ENCODE measurements around the gene BAG3.
A peak's percentile ranks its signal among the peaks of the same experiment; 100 is the strongest.

The BAG3 gene

GRCh38 chr10:119666709-119667004 is 15.5 kb downstream of the BAG3 start:
- no peak for TF ChIP-seq POLR2AphosphoS5 (IDR thresholded peaks at IDR 0.05; ENCODE audit: low read depth, low read length)
- no peak for TF ChIP-seq FOXP2 (optimal IDR thresholded peaks at IDR 0.05; ENCODE audit: borderline replicate concordance, extremely low read depth, extremely low read length, insufficient read depth)
- TF ChIP-seq TAF1 (IDR thresholded peaks at IDR 0.05; ENCODE audit: borderline replicate concordance, insufficient read depth, low read length), result no peak
- TF ChIP-seq SIN3A (IDR thresholded peaks at IDR 0.05; ENCODE audit: borderline replicate concordance, insufficient read depth, low read length), result no peak
- TF ChIP-seq REST (IDR thresholded peaks at IDR 0.05; ENCODE audit: insufficient read depth in 1 of 2, low read depth in 2 of 2, low read length in 2 of 2), result no peak

GRCh38 chr10:119667562-119668328 is 16.6 kb downstream of the BAG3 start:
- TF ChIP-seq TAF1 (IDR thresholded peaks at IDR 0.05; ENCODE audit: borderline replicate concordance, insufficient read depth, low read length), result no peak
- peak; percentile 12 for TF ChIP-seq FOXP2 (optimal IDR thresholded peaks at IDR 0.05; ENCODE audit: borderline replicate concordance, extremely low read depth, extremely low read length, insufficient read depth)

- TF ChIP-seq REST (IDR thresholded peaks at IDR 0.05; ENCODE audit: insufficient read depth in 1 of 2, low read depth in 2 of 2, low read length in 2 of 2), result no peak
- TF ChIP-seq FOXP2 (optimal IDR thresholded peaks at IDR 0.05; ENCODE audit: borderline replicate concordance, extremely low read depth, extremely low read length, insufficient read depth), result no peak
- no peak for TF ChIP-seq TAF1 (IDR thresholded peaks at IDR 0.05; ENCODE audit: borderline replicate concordance, insufficient read depth, low read length)
- no peak for TF ChIP-seq SIN3A (IDR thresholded peaks at IDR 0.05; ENCODE audit: borderline replicate concordance, insufficient read depth, low read length)
- no peak for TF ChIP-seq POLR2AphosphoS5 (IDR thresholded peaks at IDR 0.05; ENCODE audit: low read depth, low read length)
These were observed 17.3 kb downstream of the BAG3 start for GRCh38 chr10:119668461-119668860.

- TF ChIP-seq REST (IDR thresholded peaks at IDR 0.05; ENCODE audit: insufficient read depth in 1 of 2, low read depth in 2 of 2, low read length in 2 of 2) (no peak), SIN3A (IDR thresholded peaks at IDR 0.05; ENCODE audit: borderline replicate concordance, insufficient read depth, low read length) (no peak), TAF1 (IDR thresholded peaks at IDR 0.05; ENCODE audit: borderline replicate concordance, insufficient read depth, low read length) (no peak), FOXP2 (optimal IDR thresholded peaks at IDR 0.05; ENCODE audit: borderline replicate concordance, extremely low read depth, extremely low read length, insufficient read depth) (no peak), POLR2AphosphoS5 (IDR thresholded peaks at IDR 0.05; ENCODE audit: low read depth, low read length) (no peak)
These were observed 18.2 kb downstream of the BAG3 start for GRCh38 chr10:119669331-119669730.

GRCh38 chr10:119669975-119670640 is 18.9 kb downstream of the BAG3 start:
- TF ChIP-seq POLR2AphosphoS5 (IDR thresholded peaks at IDR 0.05; ENCODE audit: low read depth, low read length) (no peak), TAF1 (IDR thresholded peaks at IDR 0.05; ENCODE audit: borderline replicate concordance, insufficient read depth, low read length) (no peak)

- no peak for TF ChIP-seq TAF1 (IDR thresholded peaks at IDR 0.05; ENCODE audit: borderline replicate concordance, insufficient read depth, low read length)
- TF ChIP-seq POLR2AphosphoS5 (IDR thresholded peaks at IDR 0.05; ENCODE audit: low read depth, low read length), result no peak
- no peak for TF ChIP-seq SIN3A (IDR thresholded peaks at IDR 0.05; ENCODE audit: borderline replicate concordance, insufficient read depth, low read length)
- no peak for TF ChIP-seq REST (IDR thresholded peaks at IDR 0.05; ENCODE audit: insufficient read depth in 1 of 2, low read depth in 2 of 2, low read length in 2 of 2)
These were observed 19.5 kb downstream of the BAG3 start for GRCh38 chr10:119670717-119671116.
